HG03175 (cell line): ENCODE measurements around the gene SARS1.

Experiments used
- ATAC-seq: cut with Tn5 transposase; IDR thresholded peaks from one replicate; pipeline ENCODE4 v1.9.1; 2021; ENCODE audit warnings: mild to moderate bottlenecking, moderate library complexity; ENCODE audit not compliant: unreplicated experiment

Gene SARS1

GRCh38 chr1:109248797-109249629, 35.3 kb downstream of the SARS1 start, which contains the start of gene CELSR2:
Gene CELSR2, plus strand, starts transcription at chr1:109249539. Its CDS starts 541 bp downstream, at chr1:109250080.
- peak; percentile 78 for ATAC-seq

- ATAC-seq: peak; percentile 35
These were observed 36.1 kb downstream of the SARS1 start for GRCh38 chr1:109249654-109250401.

GRCh38 chr1:109250454-109251276, 36.9 kb downstream of the SARS1 start:
- no peak for ATAC-seq

- no peak for ATAC-seq
These were observed 37.8 kb downstream of the SARS1 start for GRCh38 chr1:109251277-109252166.

- no peak for ATAC-seq
These were observed 38.6 kb downstream of the SARS1 start for GRCh38 chr1:109252167-109252892.

- no peak for ATAC-seq
These were observed 39.4 kb downstream of the SARS1 start for GRCh38 chr1:109252893-109253802.

- ATAC-seq: no peak
These were observed 40.3 kb downstream of the SARS1 start for GRCh38 chr1:109253803-109254620.

GRCh38 chr1:109254621-109255096, 40.9 kb downstream of the SARS1 start:
- ATAC-seq: no peak

- no peak for ATAC-seq
These were observed 41.5 kb downstream of the SARS1 start for GRCh38 chr1:109255097-109255651.

- no peak for ATAC-seq
These were observed 42.0 kb downstream of the SARS1 start for GRCh38 chr1:109255678-109256077.

- ATAC-seq: no peak
These were observed 42.4 kb downstream of the SARS1 start for GRCh38 chr1:109256085-109256484.

- ATAC-seq: no peak
These were observed 43.4 kb downstream of the SARS1 start for GRCh38 chr1:109256971-109257681.

- no peak for ATAC-seq
These were observed 44.1 kb downstream of the SARS1 start for GRCh38 chr1:109257682-109258421.

- no peak for ATAC-seq
These were observed 45.1 kb downstream of the SARS1 start for GRCh38 chr1:109258481-109259466.
